HG02870 (cell line): ENCODE data around the gene KIZ.
"Not testable (repeated sequence)": the region's sequence is repeated elsewhere in the genome, so short reads cannot be mapped to it uniquely, and the experiment has no call there.

Experiments
- ATAC-seq: cut with Tn5 transposase; IDR thresholded peaks from one replicate; pipeline ENCODE4 v1.9.1; 2021; ENCODE audit warnings: mild to moderate bottlenecking, moderate library complexity; ENCODE audit not compliant: unreplicated experiment

The KIZ gene

GRCh38 chr20:21136015-21136732 lies 10.3 kb downstream of the KIZ start:
- peak; percentile 78 for ATAC-seq

- no peak for ATAC-seq
Measured at GRCh38 chr20:21137078-21137477, 11.2 kb downstream of the KIZ start.

DNA sequence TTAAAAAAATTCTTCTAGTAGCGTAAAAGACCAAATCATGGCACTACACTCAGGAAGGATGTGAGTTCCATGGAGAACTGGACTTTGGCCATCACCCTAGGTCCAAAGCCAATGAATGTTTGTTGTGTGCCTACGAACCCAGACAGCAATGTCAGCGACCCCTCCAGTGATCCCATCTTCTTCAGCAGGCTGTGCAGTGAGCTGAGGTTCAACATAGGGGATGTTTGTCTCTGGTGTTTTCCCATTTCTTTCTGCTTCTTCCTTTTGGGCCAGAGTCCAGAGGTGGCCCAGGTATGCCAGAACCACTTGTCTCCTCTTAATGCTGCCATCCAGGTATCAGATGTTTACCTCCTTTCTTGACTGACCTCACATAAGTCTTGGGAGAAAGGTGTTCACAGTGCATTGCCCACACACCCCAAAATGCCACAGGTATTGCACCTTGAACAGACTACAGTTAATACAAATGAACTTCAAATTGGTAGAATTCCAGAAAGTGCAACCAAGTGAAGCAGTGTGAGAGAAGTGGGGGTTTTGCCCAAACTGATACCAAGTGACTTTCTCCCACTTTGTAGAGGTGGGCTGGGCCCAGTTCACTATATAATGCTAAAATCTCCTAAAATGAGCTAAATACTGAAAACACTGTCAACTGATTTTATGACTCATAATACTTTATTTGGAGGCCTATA lies 14.1 kb downstream of the KIZ start:
- no peak for ATAC-seq

DNA sequence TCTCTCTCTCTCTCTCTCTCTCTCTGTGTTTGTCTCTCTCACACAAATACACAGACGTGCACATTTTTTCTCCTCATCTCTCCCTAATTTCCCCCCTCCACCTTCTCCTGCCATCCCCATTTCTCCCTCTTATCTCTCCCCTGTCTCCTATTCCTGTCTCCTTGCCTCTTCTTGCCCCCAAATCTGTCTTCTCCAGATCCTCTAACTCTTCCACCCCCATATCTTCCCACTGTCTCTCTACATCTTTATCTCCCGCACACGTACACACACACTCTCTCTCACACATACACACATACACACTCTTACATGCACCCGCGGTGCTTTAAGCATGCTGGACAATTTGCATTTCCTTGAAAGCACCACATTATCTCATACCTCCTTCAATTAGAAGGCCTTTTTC lies 15.9 kb downstream of the KIZ start:
- ATAC-seq: no peak

DNA sequence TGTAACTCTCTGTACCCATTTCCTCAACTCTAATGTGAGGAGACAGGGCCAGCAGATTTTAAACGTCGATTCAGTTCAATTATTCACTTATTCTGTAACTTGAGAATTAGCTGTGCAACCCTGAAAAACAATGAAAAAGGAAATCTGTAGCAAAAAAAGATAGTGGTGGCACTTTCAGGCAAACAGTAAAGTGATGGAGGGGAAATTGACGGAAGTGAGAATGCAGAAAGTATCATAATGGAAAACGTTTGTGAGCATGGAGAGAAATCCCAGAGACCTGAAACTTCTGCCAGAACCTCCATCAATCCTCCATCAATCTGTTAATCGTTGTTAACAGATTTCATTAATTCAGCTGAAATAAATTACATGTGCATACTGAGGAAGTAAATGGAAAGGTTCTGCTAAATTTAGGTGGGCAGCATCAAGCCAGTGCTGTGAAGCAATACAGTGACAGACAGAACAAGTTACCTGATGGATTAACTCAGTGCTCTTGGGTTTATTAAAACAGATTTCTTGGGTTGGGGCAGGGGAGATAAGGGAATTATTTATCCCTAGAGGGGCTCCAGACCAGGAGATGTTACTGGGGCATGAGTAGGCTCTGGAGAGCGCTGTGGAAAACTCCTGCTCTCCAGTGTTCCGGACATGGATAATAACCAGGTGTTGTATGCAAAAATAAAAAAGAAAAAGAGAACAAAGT lies 17.5 kb downstream of the KIZ start:
- ATAC-seq: no peak

- no peak for ATAC-seq
Measured at GRCh38 chr20:21145424-21145823, 19.5 kb downstream of the KIZ start.

DNA sequence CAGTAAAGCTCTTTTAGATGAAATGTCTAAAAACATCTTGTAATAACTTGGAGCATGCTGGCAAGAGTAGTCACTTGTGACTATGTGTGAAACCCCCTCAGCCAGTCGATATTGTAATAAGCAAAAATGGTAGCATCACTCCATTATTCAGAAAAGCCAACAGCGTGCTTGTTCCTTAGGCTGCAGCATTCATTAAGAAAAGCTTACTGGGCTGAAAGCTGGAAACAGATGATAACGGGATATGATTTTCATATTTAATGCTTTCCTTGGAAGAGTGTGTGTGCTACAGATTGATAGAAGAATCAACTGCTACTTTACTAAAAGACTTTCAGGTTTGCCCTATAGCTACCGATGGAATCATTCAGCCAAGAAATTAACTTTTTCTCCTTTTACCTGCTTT lies 20.3 kb downstream of the KIZ start:
- ATAC-seq: no peak

DNA sequence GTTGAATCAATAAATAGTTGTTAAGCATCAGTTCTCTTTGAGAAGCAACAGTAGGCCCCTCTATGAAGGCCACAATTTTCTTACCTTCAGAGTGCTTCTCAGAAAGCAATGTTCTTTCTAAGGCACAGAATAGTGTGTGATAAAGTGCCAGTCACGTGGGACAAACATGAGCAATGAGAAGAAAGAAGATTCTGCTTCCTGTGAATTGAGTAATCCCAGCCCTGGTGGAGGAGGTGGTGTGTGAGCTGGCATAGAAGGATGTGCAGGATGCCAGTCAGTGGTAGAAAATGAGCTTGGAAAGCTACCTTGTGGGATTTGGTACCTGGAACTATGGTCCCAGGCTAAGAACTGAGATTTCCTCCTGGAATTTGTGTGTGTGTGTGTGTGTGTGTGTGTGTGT lies 21.7 kb downstream of the KIZ start:
- no peak for ATAC-seq

- ATAC-seq: no peak
Measured at GRCh38 chr20:21149344-21149743, 23.5 kb downstream of the KIZ start.

DNA sequence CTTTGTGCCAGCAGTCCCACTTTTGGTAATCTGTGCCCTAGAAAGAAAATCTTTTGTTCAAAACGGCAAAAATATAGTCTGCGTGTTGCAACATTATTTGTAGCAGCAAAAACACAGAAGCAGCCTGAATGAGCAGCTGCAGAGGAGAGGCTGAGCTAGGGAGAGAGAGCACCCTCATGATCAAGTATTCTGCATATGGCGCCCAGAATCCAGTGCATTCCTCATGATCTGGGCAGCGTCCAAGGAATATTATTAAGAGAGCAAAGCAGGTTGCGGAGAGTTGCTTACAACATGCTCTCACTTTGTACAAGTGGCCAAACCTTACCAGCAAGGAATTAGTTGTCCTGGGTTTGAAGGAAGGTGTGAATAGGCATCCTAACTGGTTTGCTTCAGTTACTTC lies 25.9 kb downstream of the KIZ start:
- no peak for ATAC-seq

DNA sequence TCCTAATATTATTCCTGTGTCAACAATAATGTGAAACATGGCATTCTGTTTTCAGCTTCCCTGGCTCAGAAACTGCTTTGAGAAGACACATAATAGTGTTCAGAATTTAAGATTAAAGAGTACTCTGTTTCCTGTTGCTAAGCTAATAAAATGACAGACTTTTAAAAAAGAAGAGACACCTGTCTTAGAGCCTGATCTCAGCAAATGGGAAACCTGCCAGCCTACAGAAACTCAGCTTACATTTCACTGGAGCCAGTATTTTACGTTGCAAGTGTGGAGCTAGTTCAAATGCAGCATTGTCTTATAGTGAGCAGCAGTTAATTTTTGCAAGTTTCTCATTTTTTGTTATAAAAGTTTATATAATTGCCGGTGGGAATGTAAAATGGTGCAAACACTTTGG lies 28.8 kb downstream of the KIZ start:
- no peak for ATAC-seq

- ATAC-seq: no peak
Measured at GRCh38 chr20:21155268-21155667, 29.4 kb downstream of the KIZ start.

- ATAC-seq: no peak
Measured at GRCh38 chr20:21156266-21156665, 30.4 kb downstream of the KIZ start.

DNA sequence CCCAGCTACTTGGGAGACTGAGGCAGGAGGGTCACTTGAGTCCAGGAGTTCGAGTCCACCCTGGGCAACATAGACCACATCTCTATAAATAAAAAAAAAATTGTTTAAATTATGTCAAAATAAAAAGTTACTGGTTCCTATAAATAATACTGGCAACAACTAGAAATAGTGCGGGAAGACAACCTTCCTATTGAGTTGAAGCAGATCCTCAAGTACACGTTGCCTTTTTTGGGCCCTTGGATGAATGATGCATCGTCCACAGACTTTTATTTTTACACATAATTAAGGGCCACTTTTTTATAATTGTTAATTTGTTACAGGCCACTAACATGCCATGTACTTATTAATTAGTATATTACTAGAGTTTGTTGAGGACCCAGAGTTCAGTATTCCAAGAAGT lies 31.1 kb downstream of the KIZ start:
- no peak for ATAC-seq

- ATAC-seq: peak; percentile 51
Measured at GRCh38 chr20:21159658-21160380, 33.9 kb downstream of the KIZ start.

GRCh38 chr20:21161926-21162325 lies 36.0 kb downstream of the KIZ start:
- no peak for ATAC-seq

GRCh38 chr20:21162631-21163030 lies 36.7 kb downstream of the KIZ start:
- no peak for ATAC-seq

DNA sequence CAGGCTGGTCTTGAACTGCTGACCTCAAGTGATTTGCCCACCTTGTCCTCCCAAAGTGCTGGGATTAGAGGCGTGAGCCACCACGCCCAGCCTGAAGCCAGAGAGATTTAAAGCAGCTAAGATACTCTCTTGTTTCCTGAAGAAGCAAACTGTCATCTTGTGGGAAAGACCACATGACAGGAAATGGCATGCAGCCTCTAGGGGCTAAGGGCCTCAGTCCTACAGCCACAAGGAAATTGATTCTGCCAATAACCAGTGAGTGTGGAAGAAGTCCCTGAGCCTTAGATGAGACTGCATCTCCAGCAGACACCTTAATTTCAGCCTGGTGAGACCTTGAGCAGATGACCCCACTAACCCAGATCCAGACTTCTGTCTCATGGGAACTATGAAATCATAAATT lies 40.9 kb downstream of the KIZ start:
- no peak for ATAC-seq

GRCh38 chr20:21167261-21167660 lies 41.4 kb downstream of the KIZ start:
- no peak for ATAC-seq

GRCh38 chr20:21168061-21168460 lies 42.2 kb downstream of the KIZ start:
- ATAC-seq: not testable (repeated sequence)

- ATAC-seq: no peak
Measured at GRCh38 chr20:21172626-21173025, 46.7 kb downstream of the KIZ start.
